C4-2B (cell line): ENCODE measurements around the gene PADI3.

Experiments used
- ZFX ChIP-seq: fragments of 450-650 bp; IDR thresholded peaks from 2 replicates; pipeline ENCODE4 v1.6.1; 2017
- TF ChIP-seq, protein P1 (sequence below): fragments of 450-650 bp; conservative IDR thresholded peaks from 2 replicates; pipeline ENCODE4 v1.5.1; 2017; ENCODE audit warnings: mild to moderate bottlenecking

DNA sequence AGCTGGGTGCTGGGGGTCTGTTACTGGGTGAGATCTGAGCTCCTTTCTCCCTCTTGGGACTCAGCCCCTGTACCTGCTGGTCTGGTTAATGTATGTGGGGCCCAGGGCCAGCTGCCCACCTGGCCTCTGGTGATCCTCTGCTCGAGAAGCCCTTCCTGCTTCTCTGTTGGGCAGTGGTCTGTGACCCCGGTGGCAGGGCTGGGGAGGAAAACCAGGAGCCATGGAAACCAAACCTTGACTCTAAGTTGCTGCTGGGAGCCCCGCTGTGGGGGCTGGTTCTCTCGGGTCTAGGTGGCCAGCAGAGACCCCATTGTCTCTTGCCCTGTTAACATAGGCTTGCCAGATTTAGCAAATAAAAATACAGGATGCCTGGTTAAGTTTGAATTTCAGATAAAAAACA, 42.7 kb upstream of the PADI3 start:
- TF ChIP-seq, protein P1, sequence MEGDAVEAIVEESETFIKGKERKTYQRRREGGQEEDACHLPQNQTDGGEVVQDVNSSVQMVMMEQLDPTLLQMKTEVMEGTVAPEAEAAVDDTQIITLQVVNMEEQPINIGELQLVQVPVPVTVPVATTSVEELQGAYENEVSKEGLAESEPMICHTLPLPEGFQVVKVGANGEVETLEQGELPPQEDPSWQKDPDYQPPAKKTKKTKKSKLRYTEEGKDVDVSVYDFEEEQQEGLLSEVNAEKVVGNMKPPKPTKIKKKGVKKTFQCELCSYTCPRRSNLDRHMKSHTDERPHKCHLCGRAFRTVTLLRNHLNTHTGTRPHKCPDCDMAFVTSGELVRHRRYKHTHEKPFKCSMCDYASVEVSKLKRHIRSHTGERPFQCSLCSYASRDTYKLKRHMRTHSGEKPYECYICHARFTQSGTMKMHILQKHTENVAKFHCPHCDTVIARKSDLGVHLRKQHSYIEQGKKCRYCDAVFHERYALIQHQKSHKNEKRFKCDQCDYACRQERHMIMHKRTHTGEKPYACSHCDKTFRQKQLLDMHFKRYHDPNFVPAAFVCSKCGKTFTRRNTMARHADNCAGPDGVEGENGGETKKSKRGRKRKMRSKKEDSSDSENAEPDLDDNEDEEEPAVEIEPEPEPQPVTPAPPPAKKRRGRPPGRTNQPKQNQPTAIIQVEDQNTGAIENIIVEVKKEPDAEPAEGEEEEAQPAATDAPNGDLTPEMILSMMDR: no peak
- TF ChIP-seq ZFX: no peak
